Femur (tissue), 1 donor: Measurements from ENCODE around the gene DIAPH2.
A peak's percentile ranks its signal among the peaks of the same experiment; 100 is the strongest.

Experiments used
- DNase-seq: peaks from one replicate; pipeline ENCODE4 v3.0.0-alpha.2; 2017

Gene DIAPH2

GRCh38 chrX:97522307-97522706, 837.7 kb downstream of the DIAPH2 start:
- no peak for DNase-seq

DNA sequence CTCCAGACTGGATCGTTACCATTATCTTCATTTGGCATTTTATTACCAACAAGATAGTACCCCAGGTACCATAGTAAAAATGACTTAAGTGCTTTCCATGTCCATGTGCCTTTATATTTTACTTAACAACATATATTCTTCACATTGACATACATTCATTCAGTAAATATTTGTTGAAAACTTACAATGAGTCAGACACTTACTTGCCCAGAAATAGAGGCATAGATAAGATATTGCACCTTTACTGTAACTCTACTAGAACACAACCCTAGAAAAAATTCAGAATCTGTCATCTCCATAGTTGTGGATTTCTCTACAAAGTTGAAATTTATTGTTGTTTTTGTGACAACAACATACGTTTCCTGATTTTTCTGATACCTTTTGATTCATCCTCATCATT, 839.7 kb downstream of the DIAPH2 start:
- no peak for DNase-seq

DNA sequence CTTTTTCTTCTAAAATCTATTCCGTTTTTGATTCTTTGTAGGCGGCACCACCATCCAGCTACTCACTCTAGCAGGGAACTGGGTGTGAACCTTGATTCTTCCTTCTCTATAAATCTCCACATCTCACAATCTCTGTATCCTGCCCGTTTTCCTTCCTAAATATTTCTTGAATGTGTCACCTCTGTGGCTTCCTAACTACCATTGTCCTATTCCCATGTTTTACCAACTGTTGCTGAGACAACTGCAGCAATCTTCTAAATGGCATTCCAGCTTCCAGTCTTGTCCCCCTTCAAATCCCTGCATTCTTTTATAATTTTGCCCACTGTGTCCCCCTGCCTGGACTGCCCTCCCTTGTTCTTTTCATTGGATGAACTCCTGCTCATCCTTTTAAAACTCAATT, 840.4 kb downstream of the DIAPH2 start:
- DNase-seq: no peak

DNA sequence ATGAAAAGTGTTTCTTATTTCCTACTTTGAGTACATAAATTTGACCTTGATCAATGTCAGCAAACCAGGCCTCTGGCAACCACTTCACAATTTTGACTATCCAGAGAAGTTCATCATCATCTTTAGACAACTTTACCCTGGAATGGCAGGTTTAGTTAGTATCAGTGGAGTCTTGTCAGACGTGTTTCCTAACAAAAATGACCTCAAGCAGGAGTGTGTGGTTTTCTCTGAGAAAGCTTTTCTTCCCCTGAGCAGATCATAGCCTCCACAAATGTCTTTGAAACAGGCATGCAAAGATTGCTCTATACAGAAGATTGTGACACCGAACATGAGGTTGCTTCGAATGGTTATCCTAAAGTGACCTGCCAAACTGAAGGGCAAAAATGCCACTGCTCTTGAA, 841.3 kb downstream of the DIAPH2 start:
- DNase-seq: no peak

GRCh38 chrX:97527725-97528124, 843.1 kb downstream of the DIAPH2 start:
- no peak for DNase-seq

DNA sequence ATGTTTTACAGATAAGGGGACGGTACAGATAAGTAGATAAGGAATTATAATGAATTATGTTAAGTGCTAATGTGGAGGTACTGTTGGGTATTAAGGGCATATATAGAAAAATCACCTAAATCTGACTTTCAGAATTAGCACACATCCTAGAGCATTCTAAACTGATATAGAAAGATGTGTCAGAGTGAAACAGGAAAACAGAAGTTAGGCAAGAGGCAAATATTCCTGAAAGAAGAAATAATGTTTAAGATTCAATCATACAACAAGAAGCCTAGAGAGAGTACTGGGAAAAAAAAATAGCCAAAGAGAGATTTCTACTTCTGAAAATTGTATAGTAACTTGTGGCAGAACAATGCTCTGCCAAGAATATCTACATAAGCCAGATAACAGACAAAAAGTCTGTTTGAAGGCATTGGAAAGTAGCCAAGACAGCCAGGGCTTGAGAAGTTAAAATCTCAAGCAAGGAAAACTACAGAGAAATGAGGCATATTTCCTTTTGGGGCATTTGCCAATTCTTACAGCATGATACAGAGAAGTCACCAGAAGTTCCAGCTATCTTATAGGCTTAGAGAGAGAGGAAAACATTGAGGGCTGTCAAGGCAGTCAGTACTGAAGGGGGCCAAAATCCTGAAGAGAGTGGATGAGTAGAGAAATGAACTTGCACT, 845.0 kb downstream of the DIAPH2 start:
- DNase-seq: no peak

- no peak for DNase-seq
Observed at GRCh38 chrX:97531825-97532224, 847.2 kb downstream of the DIAPH2 start.

DNA sequence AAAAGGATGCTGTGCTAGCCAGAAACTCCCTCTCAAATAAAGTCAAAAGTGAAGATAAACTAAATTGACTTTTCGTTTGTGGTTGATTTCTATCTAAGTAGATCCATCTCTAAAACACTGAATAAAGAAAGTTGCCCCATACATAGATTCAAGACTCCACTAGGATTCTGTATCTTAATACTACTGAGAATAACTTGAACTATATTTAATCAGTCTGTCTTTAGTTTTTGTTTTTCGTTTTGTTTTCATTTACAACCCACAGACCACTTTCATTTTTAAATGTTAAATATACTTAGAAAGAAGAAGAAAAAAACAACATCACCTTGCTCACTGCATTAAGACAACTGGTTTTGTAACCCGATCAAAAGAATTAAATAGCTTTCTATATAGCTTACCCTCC, 854.1 kb downstream of the DIAPH2 start:
- no peak for DNase-seq

DNA sequence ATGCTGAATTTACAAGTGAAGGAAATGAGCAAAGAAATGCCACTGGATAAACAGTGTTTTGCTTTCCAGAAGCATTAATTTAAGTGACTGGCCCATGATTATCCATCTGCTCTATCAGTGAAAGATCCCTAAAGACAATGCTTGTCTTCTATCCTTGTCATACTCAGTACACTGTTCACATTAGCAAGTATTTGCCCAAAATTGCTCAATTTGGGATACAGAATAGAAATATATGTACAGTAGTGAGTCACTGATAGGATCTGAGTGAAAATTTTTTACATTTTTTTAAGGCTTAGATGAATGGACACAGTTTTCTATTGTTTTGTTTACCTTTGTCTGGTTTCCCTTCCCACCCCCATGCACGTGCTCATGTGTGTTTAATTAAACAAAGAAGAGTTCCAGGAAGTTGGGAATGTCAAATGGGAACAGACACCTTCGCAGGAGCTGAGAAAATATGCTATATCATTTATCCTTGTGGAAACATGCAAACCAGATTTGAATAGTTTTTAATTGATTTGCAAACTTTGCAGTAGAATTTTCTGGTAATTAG, 855.4 kb downstream of the DIAPH2 start:
- no peak for DNase-seq

GRCh38 chrX:97547877-97548578, 863.4 kb downstream of the DIAPH2 start:
- DNase-seq: no peak

GRCh38 chrX:97551821-97552220, 867.2 kb downstream of the DIAPH2 start:
- DNase-seq: no peak

DNA sequence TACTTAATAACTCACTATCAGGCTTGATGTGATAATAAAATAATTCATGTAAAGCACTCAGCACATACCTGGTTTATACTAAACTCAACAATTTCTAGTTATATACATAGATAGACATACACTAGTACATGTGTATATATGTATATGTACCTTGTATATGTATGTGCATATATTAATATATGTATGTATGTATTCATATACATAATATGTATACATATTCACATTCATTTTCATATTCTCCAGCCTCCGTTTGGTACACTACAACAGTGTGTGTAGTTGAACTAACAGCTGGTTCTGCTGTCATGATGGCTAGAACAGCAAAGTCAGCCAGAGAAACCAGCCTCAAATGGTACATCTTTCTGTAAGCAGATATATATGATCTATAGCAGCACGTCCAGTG, 869.2 kb downstream of the DIAPH2 start:
- no peak for DNase-seq

DNA sequence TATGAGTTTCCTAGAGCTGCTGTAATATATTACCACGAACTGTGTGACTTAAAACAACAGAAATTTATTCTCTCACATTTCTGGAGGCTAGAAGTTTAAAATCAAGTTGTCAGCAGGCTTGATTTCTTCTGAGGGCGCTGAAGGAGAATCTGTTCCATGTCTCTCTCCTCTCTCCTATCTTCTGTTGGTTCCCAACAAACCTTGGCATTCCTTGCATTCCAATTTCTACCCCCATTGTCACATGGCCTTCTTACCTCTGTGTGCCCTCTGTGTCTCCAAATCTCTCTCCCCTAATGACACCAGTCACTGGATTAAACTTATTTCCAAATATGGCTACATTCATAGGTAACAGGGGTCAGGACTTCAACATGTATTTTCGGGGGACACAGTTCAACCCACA, 871.7 kb downstream of the DIAPH2 start:
- no peak for DNase-seq

DNA sequence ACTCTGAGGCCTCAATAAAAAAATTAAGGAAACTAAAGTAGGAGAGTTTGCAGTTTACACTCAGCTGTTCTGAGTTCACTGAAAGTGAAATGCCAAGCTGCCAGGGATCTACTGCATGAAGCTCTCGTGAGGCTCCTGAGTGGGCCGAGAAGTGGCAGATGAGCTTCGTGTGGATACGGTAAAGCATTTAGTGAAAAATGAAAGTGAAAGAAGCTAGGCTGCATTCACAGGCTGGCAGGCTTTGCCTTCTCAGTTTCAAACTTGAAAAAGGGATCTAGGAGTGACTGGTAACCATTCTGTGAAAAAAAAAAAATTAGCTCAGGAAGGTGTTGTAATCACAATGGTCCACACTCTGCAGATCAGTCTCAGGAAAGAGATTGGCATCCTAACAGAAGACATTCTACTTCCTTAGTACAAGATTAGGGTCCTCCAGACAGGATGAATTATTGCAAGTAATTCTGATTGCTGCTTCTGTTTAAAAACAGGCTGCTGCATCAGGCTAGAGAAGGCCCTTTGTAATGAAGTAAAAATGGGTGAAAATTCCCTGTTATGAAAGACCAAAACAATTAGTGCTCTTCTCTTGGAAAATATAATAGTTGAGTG, 879.0 kb downstream of the DIAPH2 start:
- DNase-seq: peak; percentile 43

- no peak for DNase-seq
Observed at GRCh38 chrX:97564496-97564895, 879.9 kb downstream of the DIAPH2 start.

DNA sequence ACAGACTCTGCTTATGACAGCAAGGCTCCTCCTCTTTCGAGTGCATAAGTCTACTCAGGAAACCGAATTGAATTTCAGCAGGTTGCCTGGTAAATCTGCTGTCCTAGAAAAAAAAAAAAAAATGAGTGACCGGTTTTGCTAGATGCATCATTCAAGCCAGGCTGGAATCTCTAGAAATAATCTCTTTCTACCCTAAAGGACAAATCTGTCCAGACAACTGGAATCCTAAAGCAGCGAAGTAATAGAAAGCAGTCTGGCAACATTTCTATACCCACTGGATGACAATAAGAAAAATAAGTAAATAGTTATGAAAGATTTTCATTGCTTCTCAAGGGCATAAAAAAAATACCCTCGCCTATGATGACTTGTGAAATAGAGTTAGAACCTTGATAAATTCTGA, 902.5 kb downstream of the DIAPH2 start:
- DNase-seq: no peak

DNA sequence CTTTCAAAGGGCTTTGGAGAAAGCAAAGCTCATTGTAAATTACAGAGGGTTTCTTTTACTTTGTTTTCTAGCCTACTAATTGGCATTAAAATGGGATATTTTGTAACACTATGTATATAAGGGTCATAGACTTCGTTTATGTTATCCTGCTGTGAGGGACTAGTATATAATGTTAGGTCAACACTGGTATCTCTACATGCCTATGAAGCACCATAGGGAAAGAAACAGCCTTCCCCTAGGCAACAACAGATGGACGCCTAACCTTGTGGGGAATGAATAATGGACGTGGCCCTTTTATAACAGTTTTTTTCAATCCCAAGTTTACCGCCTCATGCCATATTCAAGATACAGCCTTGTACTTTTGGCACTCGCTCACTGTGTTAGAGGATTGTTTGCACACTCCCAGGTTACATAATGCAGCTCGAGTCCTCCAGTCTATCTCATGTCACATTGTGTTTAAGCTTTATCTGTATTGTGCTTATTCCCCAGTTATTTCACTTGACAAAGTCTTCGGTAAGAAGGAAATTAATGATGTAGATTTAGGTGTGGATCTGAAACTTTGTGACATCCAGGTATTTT, 910.1 kb downstream of the DIAPH2 start:
- no peak for DNase-seq

GRCh38 chrX:97597954-97598353, 913.3 kb downstream of the DIAPH2 start:
- no peak for DNase-seq

DNA sequence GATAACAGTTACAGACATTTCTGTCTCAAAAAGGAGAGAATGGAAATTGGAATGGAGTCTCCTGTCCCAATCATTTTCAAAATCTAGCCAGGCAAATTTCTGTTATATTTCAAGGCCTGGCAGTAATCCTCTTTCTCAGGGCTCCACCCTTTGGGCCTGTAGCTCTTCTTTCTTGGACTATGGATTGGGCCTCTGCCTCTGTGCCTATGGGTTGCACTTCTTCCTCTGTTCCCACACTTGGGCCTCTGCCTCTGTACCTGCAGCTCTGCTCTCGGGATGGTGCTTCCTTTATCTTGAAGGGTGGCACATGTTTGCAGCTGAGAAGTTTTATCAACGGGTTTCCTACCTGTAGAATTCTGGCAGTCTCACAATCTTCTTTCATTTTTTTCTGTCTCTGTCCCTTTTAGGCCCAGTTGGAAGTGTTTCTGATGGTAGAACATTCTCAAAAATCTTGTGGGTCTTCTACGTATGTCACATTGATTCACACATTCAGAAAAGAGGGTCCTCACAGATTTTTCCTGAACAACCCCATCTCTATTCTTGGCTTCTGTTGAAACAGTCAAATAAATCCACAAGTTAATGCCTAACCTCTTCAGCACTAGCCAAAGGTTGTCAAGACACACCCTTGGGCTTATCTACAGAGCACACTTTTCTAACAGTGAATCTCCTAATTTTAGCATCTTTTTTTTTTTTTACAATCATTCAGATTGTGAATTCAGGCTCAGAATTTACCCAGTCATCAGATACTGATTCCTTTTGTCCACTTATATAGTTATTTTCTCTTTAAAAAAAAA, 918.0 kb downstream of the DIAPH2 start:
- no peak for DNase-seq

DNA sequence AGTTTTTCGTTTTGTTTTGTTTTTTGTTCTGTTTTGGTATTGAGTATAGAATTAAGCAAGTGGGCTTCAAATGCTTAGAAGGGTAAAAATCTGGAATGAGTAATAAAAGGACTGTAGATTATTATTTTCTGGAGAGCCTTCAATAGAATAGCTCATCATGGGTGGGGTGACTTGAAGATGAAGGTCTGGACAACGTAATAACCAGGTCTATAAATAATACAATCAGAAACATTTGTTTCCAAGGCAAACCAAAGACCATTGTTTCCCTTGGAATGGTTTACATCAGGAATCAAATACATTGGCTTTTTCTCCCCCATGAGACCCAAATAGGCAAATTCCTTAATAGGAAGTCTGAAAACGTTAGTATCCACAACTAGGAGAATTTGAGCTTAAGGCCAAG, 920.6 kb downstream of the DIAPH2 start:
- no peak for DNase-seq

GRCh38 chrX:97609357-97609756, 924.7 kb downstream of the DIAPH2 start:
- DNase-seq: no peak

DNA sequence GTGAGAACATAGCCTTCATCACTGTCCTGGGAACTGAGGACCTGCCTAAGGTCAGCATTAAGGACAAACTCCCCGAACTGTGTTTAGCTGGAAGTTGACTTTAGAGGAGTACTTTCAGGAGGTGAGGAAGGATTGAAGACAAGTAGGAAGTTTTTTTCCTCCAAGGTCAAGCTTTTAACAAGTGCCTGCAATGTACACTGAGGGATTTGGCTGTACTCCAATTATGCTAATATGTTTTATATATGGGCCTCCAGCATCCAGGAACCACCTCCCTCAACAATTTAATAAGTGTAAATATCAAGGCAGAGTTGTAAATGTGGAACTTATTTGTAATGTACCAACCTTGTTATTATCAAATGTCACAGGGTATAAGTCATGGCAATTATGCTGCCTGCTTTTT, 925.3 kb downstream of the DIAPH2 start:
- no peak for DNase-seq
